ENCODE results near the gene METTL17. TPM values are rescaled to one million over a fixed set of nuclear protein-coding genes. Genes with fewer than 3 reads are reported as not detected.

Gene METTL17
- total and polyA plus RNA-seq, 2 of the 13 experiments (the other 11 are each of a cell fraction or from before 2014, with no cell fraction given), result 122 to 199 TPM

- TF ChIP-seq GABPB1 (CRISPR knock-in tag; IDR thresholded peaks at IDR 0.05), result peak; percentile 71
- no peak for TF ChIP-seq ZNF782 (CRISPR knock-in tag; IDR thresholded peaks at IDR 0.05; ENCODE audit: borderline replicate concordance)
- TF ChIP-seq CREBL2 (CRISPR knock-in tag; IDR thresholded peaks at IDR 0.05; ENCODE audit: borderline replicate concordance), result no peak
- TF ChIP-seq, protein P1, sequence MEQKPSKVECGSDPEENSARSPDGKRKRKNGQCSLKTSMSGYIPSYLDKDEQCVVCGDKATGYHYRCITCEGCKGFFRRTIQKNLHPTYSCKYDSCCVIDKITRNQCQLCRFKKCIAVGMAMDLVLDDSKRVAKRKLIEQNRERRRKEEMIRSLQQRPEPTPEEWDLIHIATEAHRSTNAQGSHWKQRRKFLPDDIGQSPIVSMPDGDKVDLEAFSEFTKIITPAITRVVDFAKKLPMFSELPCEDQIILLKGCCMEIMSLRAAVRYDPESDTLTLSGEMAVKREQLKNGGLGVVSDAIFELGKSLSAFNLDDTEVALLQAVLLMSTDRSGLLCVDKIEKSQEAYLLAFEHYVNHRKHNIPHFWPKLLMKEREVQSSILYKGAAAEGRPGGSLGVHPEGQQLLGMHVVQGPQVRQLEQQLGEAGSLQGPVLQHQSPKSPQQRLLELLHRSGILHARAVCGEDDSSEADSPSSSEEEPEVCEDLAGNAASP (CRISPR knock-in tag; IDR thresholded peaks at IDR 0.05; ENCODE audit: borderline replicate concordance), result peak; percentile 47
- no peak for TF ChIP-seq ZNF207 (IDR thresholded peaks at IDR 0.05; ENCODE audit: borderline replicate concordance)
- 0 out of 2 replicates have a peak, but pooled peaks have one; percentile 29 for TF ChIP-seq ZSCAN22 (CRISPR knock-in tag; IDR thresholded peaks at IDR 0.05)
- TF ChIP-seq ATF6 (CRISPR knock-in tag; conservative IDR thresholded peaks at IDR 0.05), result no peak
- no peak for TF ChIP-seq POLR2G (IDR thresholded peaks at IDR 0.05; ENCODE audit: low read depth, low read length)
- TF ChIP-seq, protein P2, sequence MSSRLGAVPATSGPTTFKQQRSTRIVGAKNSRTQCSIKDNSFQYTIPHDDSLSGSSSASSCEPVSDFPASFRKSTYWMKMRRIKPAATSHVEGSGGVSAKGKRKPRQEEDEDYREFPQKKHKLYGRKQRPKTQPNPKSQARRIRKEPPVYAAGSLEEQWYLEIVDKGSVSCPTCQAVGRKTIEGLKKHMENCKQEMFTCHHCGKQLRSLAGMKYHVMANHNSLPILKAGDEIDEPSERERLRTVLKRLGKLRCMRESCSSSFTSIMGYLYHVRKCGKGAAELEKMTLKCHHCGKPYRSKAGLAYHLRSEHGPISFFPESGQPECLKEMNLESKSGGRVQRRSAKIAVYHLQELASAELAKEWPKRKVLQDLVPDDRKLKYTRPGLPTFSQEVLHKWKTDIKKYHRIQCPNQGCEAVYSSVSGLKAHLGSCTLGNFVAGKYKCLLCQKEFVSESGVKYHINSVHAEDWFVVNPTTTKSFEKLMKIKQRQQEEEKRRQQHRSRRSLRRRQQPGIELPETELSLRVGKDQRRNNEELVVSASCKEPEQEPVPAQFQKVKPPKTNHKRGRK (CRISPR knock-in tag; IDR thresholded peaks at IDR 0.05), result no peak
- TF ChIP-seq, protein P3, sequence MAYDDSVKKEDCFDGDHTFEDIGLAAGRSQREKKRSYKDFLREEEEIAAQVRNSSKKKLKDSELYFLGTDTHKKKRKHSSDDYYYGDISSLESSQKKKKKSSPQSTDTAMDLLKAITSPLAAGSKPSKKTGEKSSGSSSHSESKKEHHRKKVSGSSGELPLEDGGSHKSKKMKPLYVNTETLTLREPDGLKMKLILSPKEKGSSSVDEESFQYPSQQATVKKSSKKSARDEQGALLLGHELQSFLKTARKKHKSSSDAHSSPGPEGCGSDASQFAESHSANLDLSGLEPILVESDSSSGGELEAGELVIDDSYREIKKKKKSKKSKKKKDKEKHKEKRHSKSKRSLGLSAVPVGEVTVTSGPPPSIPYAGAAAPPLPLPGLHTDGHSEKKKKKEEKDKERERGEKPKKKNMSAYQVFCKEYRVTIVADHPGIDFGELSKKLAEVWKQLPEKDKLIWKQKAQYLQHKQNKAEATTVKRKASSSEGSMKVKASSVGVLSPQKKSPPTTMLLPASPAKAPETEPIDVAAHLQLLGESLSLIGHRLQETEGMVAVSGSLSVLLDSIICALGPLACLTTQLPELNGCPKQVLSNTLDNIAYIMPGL (CRISPR knock-in tag; IDR thresholded peaks at IDR 0.05; ENCODE audit: borderline replicate concordance in 1 of 2, low read depth in 1 of 2), result peak; percentile 92 to 98
- peak; percentile 71; the same call in 1 of the 2 replicates for TF ChIP-seq ZNF614 (CRISPR knock-in tag; IDR thresholded peaks at IDR 0.05; ENCODE audit: borderline replicate concordance)
- TF ChIP-seq ZNF510 (CRISPR knock-in tag; IDR thresholded peaks at IDR 0.05; ENCODE audit: low read depth), result 0 out of 2 replicates have a peak, but pooled peaks have one; percentile 31
- no peak for TF ChIP-seq ZNF678 (CRISPR knock-in tag; IDR thresholded peaks at IDR 0.05)
- 0 out of 2 replicates have a peak, but pooled peaks have one; percentile 62 for TF ChIP-seq ZNF761 (CRISPR knock-in tag; conservative IDR thresholded peaks at IDR 0.05)
- no peak for TF ChIP-seq NCOR1 (IDR thresholded peaks at IDR 0.05; ENCODE audit: borderline replicate concordance, low read length)
- no peak for TF ChIP-seq HDAC1 (CRISPR knock-in tag; IDR thresholded peaks at IDR 0.05)
- TF ChIP-seq ZMAT3 (CRISPR knock-in tag; conservative IDR thresholded peaks at IDR 0.05), result no peak
- TF ChIP-seq ZNF792 (CRISPR knock-in tag; IDR thresholded peaks at IDR 0.05), result 0 out of 2 replicates have a peak, but pooled peaks have one; percentile 53
- peak; percentile 93 for TF ChIP-seq PHF21A (CRISPR knock-in tag; IDR thresholded peaks at IDR 0.05)
- no peak for TF ChIP-seq ARNTL (CRISPR knock-in tag; IDR thresholded peaks at IDR 0.05)
- TF ChIP-seq, protein P4, sequence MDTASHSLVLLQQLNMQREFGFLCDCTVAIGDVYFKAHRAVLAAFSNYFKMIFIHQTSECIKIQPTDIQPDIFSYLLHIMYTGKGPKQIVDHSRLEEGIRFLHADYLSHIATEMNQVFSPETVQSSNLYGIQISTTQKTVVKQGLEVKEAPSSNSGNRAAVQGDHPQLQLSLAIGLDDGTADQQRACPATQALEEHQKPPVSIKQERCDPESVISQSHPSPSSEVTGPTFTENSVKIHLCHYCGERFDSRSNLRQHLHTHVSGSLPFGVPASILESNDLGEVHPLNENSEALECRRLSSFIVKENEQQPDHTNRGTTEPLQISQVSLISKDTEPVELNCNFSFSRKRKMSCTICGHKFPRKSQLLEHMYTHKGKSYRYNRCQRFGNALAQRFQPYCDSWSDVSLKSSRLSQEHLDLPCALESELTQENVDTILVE (CRISPR knock-in tag; IDR thresholded peaks at IDR 0.05), result no peak; the same call in none of the 2 replicates
These were observed 18.6 kb upstream of the METTL17 start (continued) for GRCh38 chr14:20970983-20971704.

All from HepG2 (cell line).